Measurements from ENCODE around the gene NKRF.

NKRF gene

GRCh38 chrX:119617517-119618164 lies 11.4 kb upstream of the NKRF start:
- no peaks in the 10 kb centered on the region for H3K36me3 ChIP-seq (ENCODE audit: control insufficient read depth, insufficient read depth, low read length)
- 48 to 51% methylated on average over 13 to 15 of the region's 15 CpGs for WGBS, 2 experiments
- no peak overlapping the region for H3K27ac ChIP-seq (ENCODE audit: insufficient read depth, low read depth, low read length, poor library complexity, severe bottlenecking)
- no peaks in the 10 kb centered on the region for H3K4me1 ChIP-seq (ENCODE audit: control insufficient read depth, insufficient read depth, low read length)
- no peaks in the 10 kb centered on the region for H3K27me3 ChIP-seq (ENCODE audit: control insufficient read depth, insufficient read depth, low read length, poor library complexity, severe bottlenecking)
- no peak overlapping the region for H3K4me3 ChIP-seq (ENCODE audit: insufficient read depth, low read depth, low read length)
- no peaks in the 10 kb centered on the region for H3K9me3 ChIP-seq (ENCODE audit: control insufficient read depth, low read length)

- H3K4me3 ChIP-seq (ENCODE audit: insufficient read depth, low read depth, low read length) = no peak overlapping the region
- 90 to 91% methylated on average over 13 of the region's 13 CpGs for WGBS, 2 experiments
- H3K4me1 ChIP-seq (ENCODE audit: control insufficient read depth, insufficient read depth, low read length) = no peaks in the 10 kb centered on the region
- no peak overlapping the region for H3K27ac ChIP-seq (ENCODE audit: insufficient read depth, low read depth, low read length, poor library complexity, severe bottlenecking)
- no peaks in the 10 kb centered on the region for H3K9me3 ChIP-seq (ENCODE audit: control insufficient read depth, low read length)
- H3K36me3 ChIP-seq (ENCODE audit: control insufficient read depth, insufficient read depth, low read length) = no peaks in the 10 kb centered on the region
- no peaks in the 10 kb centered on the region for H3K27me3 ChIP-seq (ENCODE audit: control insufficient read depth, insufficient read depth, low read length, poor library complexity, severe bottlenecking)
Measured at GRCh38 chrX:119614776-119615175, 8.6 kb upstream of the NKRF start.

- no peaks in the 10 kb centered on the region for H3K9me3 ChIP-seq (ENCODE audit: control insufficient read depth, low read length)
- no peaks in the 10 kb centered on the region for H3K4me1 ChIP-seq (ENCODE audit: control insufficient read depth, insufficient read depth, low read length)
- no peak overlapping the region for H3K4me3 ChIP-seq (ENCODE audit: insufficient read depth, low read depth, low read length)
- H3K36me3 ChIP-seq (ENCODE audit: control insufficient read depth, insufficient read depth, low read length) = no peaks in the 10 kb centered on the region
- H3K27ac ChIP-seq (ENCODE audit: insufficient read depth, low read depth, low read length, poor library complexity, severe bottlenecking) = no peak overlapping the region
- 89 to 92% methylated on average over 2 to 5 of the region's 7 CpGs for WGBS, 2 experiments
- H3K27me3 ChIP-seq (ENCODE audit: control insufficient read depth, insufficient read depth, low read length, poor library complexity, severe bottlenecking) = no peaks in the 10 kb centered on the region
Measured at GRCh38 chrX:119607018-119607389, 780 bp upstream of the NKRF start.

- Histone ChIP-seq H3K4me1 (ENCODE audit: control insufficient read depth, insufficient read depth, low read length) (no peaks in the 10 kb centered on the region), H3K27me3 (ENCODE audit: control insufficient read depth, insufficient read depth, low read length, poor library complexity, severe bottlenecking) (no peaks in the 10 kb centered on the region), H3K9me3 (ENCODE audit: control insufficient read depth, low read length) (no peaks in the 10 kb centered on the region), H3K36me3 (ENCODE audit: control insufficient read depth, insufficient read depth, low read length) (no peaks in the 10 kb centered on the region), H3K4me3 (ENCODE audit: insufficient read depth, low read depth, low read length) (peak overlapping the region; percentile 63), H3K27ac (ENCODE audit: insufficient read depth, low read depth, low read length, poor library complexity, severe bottlenecking) (no peak overlapping the region)
- 0% methylated on average over 68 of the region's 68 CpGs for WGBS, 2 experiments
Measured at GRCh38 chrX:119605464-119606279, 552 bp downstream of the NKRF start.

- H3K4me1 ChIP-seq (ENCODE audit: control insufficient read depth, insufficient read depth, low read length) = no peaks in the 10 kb centered on the region
- no peaks in the 10 kb centered on the region for H3K27me3 ChIP-seq (ENCODE audit: control insufficient read depth, insufficient read depth, low read length, poor library complexity, severe bottlenecking)
- WGBS, 2 experiments = 21 to 27% methylated on average over 16 to 17 of the region's 17 CpGs
- H3K27ac ChIP-seq (ENCODE audit: insufficient read depth, low read depth, low read length, poor library complexity, severe bottlenecking) = no peak overlapping the region
- H3K36me3 ChIP-seq (ENCODE audit: control insufficient read depth, insufficient read depth, low read length) = no peaks in the 10 kb centered on the region
- H3K9me3 ChIP-seq (ENCODE audit: control insufficient read depth, low read length) = no peaks in the 10 kb centered on the region
- peak overlapping the region; percentile 63 for H3K4me3 ChIP-seq (ENCODE audit: insufficient read depth, low read depth, low read length)
Measured at GRCh38 chrX:119604766-119605463, 1.3 kb downstream of the NKRF start.

- H3K27me3 ChIP-seq (ENCODE audit: control insufficient read depth, insufficient read depth, low read length, poor library complexity, severe bottlenecking) = no peaks in the 10 kb centered on the region
- no peaks in the 10 kb centered on the region for H3K36me3 ChIP-seq (ENCODE audit: control insufficient read depth, insufficient read depth, low read length)
- no peaks in the 10 kb centered on the region for H3K9me3 ChIP-seq (ENCODE audit: control insufficient read depth, low read length)
- H3K4me1 ChIP-seq (ENCODE audit: control insufficient read depth, insufficient read depth, low read length) = no peaks in the 10 kb centered on the region
- H3K27ac ChIP-seq (ENCODE audit: insufficient read depth, low read depth, low read length, poor library complexity, severe bottlenecking) = no peak overlapping the region
- 92 to 93% methylated on average over 9 of the region's 9 CpGs for WGBS, 2 experiments
- H3K4me3 ChIP-seq (ENCODE audit: insufficient read depth, low read depth, low read length) = no peak overlapping the region
Measured at GRCh38 chrX:119602701-119603255, 3.4 kb downstream of the NKRF start.

GRCh38 chrX:119589810-119590209 lies 16.4 kb downstream of the NKRF start:
- 99 to 100% methylated on average over 4 to 5 of the region's 5 CpGs for WGBS, 2 experiments
- no peaks in the 10 kb centered on the region for H3K4me1 ChIP-seq (ENCODE audit: control insufficient read depth, insufficient read depth, low read length)
- H3K27me3 ChIP-seq (ENCODE audit: control insufficient read depth, insufficient read depth, low read length, poor library complexity, severe bottlenecking) = no peaks in the 10 kb centered on the region
- H3K27ac ChIP-seq (ENCODE audit: insufficient read depth, low read depth, low read length, poor library complexity, severe bottlenecking) = no peak overlapping the region
- no peaks in the 10 kb centered on the region for H3K9me3 ChIP-seq (ENCODE audit: control insufficient read depth, low read length)
- H3K4me3 ChIP-seq (ENCODE audit: insufficient read depth, low read depth, low read length) = no peak overlapping the region
- peaks cover 7% of the 10 kb centered on the region for H3K36me3 ChIP-seq (ENCODE audit: control insufficient read depth, insufficient read depth, low read length)

GRCh38 chrX:119583431-119584059 lies 22.7 kb downstream of the NKRF start:
- WGBS, 2 experiments = 83 to 100% methylated on average over 2 of the region's 2 CpGs
- no peaks in the 10 kb centered on the region for H3K9me3 ChIP-seq (ENCODE audit: control insufficient read depth, low read length)
- no peak overlapping the region for H3K27ac ChIP-seq (ENCODE audit: insufficient read depth, low read depth, low read length, poor library complexity, severe bottlenecking)
- no peaks in the 10 kb centered on the region for H3K4me1 ChIP-seq (ENCODE audit: control insufficient read depth, insufficient read depth, low read length)
- H3K4me3 ChIP-seq (ENCODE audit: insufficient read depth, low read depth, low read length) = no peak overlapping the region
- H3K27me3 ChIP-seq (ENCODE audit: control insufficient read depth, insufficient read depth, low read length, poor library complexity, severe bottlenecking) = no peaks in the 10 kb centered on the region
- no peaks in the 10 kb centered on the region for H3K36me3 ChIP-seq (ENCODE audit: control insufficient read depth, insufficient read depth, low read length)

- Histone ChIP-seq H3K27me3 (ENCODE audit: control insufficient read depth, insufficient read depth, low read length, poor library complexity, severe bottlenecking) (no peaks in the 10 kb centered on the region), H3K9me3 (ENCODE audit: control insufficient read depth, low read length) (no peaks in the 10 kb centered on the region), H3K4me3 (ENCODE audit: insufficient read depth, low read depth, low read length) (no peak overlapping the region), H3K4me1 (ENCODE audit: control insufficient read depth, insufficient read depth, low read length) (no peaks in the 10 kb centered on the region), H3K36me3 (ENCODE audit: control insufficient read depth, insufficient read depth, low read length) (no peaks in the 10 kb centered on the region), H3K27ac (ENCODE audit: insufficient read depth, low read depth, low read length, poor library complexity, severe bottlenecking) (no peak overlapping the region)
Measured at GRCh38 chrX:119579414-119579813, 26.8 kb downstream of the NKRF start.

Data from ectodermal cell (in vitro differentiated cells).